ENCODE results near the gene TRAF1.

Gene TRAF1

GRCh38 chr9:120905315-120906164, 21.1 kb downstream of the TRAF1 start:
- no peak for DNase-seq (ENCODE audit: low read depth)

- DNase-seq (ENCODE audit: low read depth): no peak
Measured at GRCh38 chr9:120904978-120905301, 21.7 kb downstream of the TRAF1 start.

GRCh38 chr9:120904061-120904977, 22.3 kb downstream of the TRAF1 start:
- no peak for DNase-seq (ENCODE audit: low read depth)

GRCh38 chr9:120902569-120903535, 23.7 kb downstream of the TRAF1 start:
- DNase-seq (ENCODE audit: low read depth): no peak

- no peak for DNase-seq (ENCODE audit: low read depth)
Measured at GRCh38 chr9:120901755-120902568, 24.6 kb downstream of the TRAF1 start.

GRCh38 chr9:120900824-120901223, 25.8 kb downstream of the TRAF1 start:
- no peak for DNase-seq (ENCODE audit: low read depth)

- no peak for DNase-seq (ENCODE audit: low read depth)
Measured at GRCh38 chr9:120899490-120900068, 27.0 kb downstream of the TRAF1 start.

- no peak for DNase-seq (ENCODE audit: low read depth)
Measured at GRCh38 chr9:120898396-120898795, 28.2 kb downstream of the TRAF1 start.

- no peak for DNase-seq (ENCODE audit: low read depth)
Measured at GRCh38 chr9:120895951-120896350, 30.6 kb downstream of the TRAF1 start.

- no peak for DNase-seq (ENCODE audit: low read depth)
Measured at GRCh38 chr9:120894321-120895148, 32.1 kb downstream of the TRAF1 start.

GRCh38 chr9:120893611-120894307, 32.8 kb downstream of the TRAF1 start:
- no peak for DNase-seq (ENCODE audit: low read depth)

- peak; percentile 55 for DNase-seq (ENCODE audit: low read depth)
Measured at GRCh38 chr9:120892748-120893610, 33.6 kb downstream of the TRAF1 start.

- DNase-seq (ENCODE audit: low read depth): no peak
Measured at GRCh38 chr9:120891884-120892747, 34.5 kb downstream of the TRAF1 start.

- DNase-seq (ENCODE audit: low read depth): peak; percentile 59
Measured at GRCh38 chr9:120891245-120891883, 35.2 kb downstream of the TRAF1 start.

GRCh38 chr9:120890320-120891244, 36.0 kb downstream of the TRAF1 start:
- DNase-seq (ENCODE audit: low read depth): no peak
